DOHH2 (cell line): ENCODE results near the gene MTSS2.

Experiments
- H3F3A ChIP-seq: fragments of 200-600 bp; sonication (generic), shearing (Covaris generic); 2 replicates; pipeline ENCODE4 v1.6.0; 2016; ENCODE audit warnings: antibody characterized with exemption, mild to moderate bottlenecking; ENCODE audit not compliant: control insufficient read depth, insufficient read depth
- H3K27ac ChIP-seq: fragments of 200-600 bp; sonication (generic); 2 replicates; pipeline ENCODE4 v1.5.1; 2014; ENCODE audit warnings: low read depth, mild to moderate bottlenecking, low read length, moderate library complexity
- H3K27me3 ChIP-seq: fragments of 200-600 bp; sonication (generic); 2 replicates; pipeline ENCODE4 v1.6.1; 2014; ENCODE audit warnings: mild to moderate bottlenecking, low read length, mixed read lengths; ENCODE audit not compliant: control insufficient read depth
- H3K36me3 ChIP-seq: fragments of 200-600 bp; sonication (generic); 2 replicates; pipeline ENCODE4 v1.6.1; 2014; ENCODE audit warnings: mild to moderate bottlenecking, low read length, moderate library complexity, mixed read lengths; ENCODE audit not compliant: control insufficient read depth
- H3K4me1 ChIP-seq: fragments of 200-600 bp; sonication (generic); 2 replicates; pipeline ENCODE4 v1.6.1; 2014; ENCODE audit warnings: mild to moderate bottlenecking, low read length, mixed read lengths; ENCODE audit not compliant: control insufficient read depth
- H3K4me2 ChIP-seq: fragments of 200-600 bp; sonication (generic); 2 replicates; pipeline ENCODE4 v1.6.0; 2014; ENCODE audit warnings: mild to moderate bottlenecking, low read length, moderate library complexity
- H3K4me3 ChIP-seq: fragments of 200-600 bp; sonication (generic); 2 replicates; pipeline ENCODE4 v1.5.1; 2014; ENCODE audit warnings: mild to moderate bottlenecking, low read length, mixed read lengths
- H3K79me2 ChIP-seq: fragments of 200-600 bp; sonication (generic); 2 replicates; pipeline ENCODE4 v1.6.1; 2014; ENCODE audit warnings: mild to moderate bottlenecking, low read length, mixed read lengths; ENCODE audit not compliant: control insufficient read depth
- H3K9me2 ChIP-seq: fragments of 200-600 bp; sonication (generic); replicated peaks from 2 replicates; pipeline ENCODE4 v1.6.1; 2014; ENCODE audit warnings: mild to moderate bottlenecking, low read length, mixed read lengths; ENCODE audit not compliant: control insufficient read depth
- H3K9me3 ChIP-seq: fragments of 200-600 bp; sonication (generic); 2 replicates; pipeline ENCODE4 v1.6.1; 2014; ENCODE audit warnings: antibody characterized with exemption, low read length, mixed read lengths; ENCODE audit not compliant: control insufficient read depth, insufficient read depth
- H4K20me1 ChIP-seq: fragments of 200-600 bp; sonication (generic); 2 replicates; pipeline ENCODE4 v1.6.0; 2014; ENCODE audit warnings: low read depth, mild to moderate bottlenecking, antibody characterized with exemption, low read length, moderate library complexity; ENCODE audit not compliant: control insufficient read depth, insufficient read depth
- EZH2phosphoT487 ChIP-seq: fragments of 200-600 bp; sonication (generic); IDR thresholded peaks from 2 replicates; pipeline ENCODE4 v1.6.1; 2017; ENCODE audit warnings: borderline replicate concordance, mild to moderate bottlenecking, antibody characterized with exemption, low read length, moderate library complexity, mixed read lengths
- TF ChIP-seq, protein P1 (sequence below): fragments of 200-600 bp; sonication (generic); IDR thresholded peaks from one replicate; pipeline ENCODE4 v1.5.1; 2014; ENCODE audit warnings: antibody characterized with exemption, mild to moderate bottlenecking, low read depth, low read length; ENCODE audit not compliant: poor library complexity, severe bottlenecking

MTSS2 gene

DNA sequence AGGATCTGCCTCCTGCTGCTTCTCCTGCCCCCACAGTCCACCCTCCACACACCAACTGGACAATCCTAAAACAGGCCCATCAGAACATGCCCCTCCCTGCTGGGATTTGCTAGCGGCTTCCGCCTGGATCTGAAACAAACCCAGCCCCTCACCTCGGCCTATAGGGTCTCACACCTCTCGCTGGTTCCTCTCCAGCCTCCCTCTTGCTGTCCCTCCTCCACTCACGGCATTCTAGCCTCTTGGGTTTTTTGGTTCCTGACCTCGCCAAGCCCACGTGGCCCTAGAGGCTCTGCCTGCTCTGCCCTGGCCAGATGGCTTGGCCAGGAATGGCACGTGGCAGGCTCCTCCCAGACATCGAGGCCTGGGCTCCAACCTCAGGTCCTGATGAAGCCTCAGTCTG, 15.7 kb upstream of the MTSS2 start:
- H3K27ac ChIP-seq: no peak overlapping the region
- H3K4me3 ChIP-seq: no peak overlapping the region
- no peaks in the 10 kb centered on the region for H3K9me2 ChIP-seq
- no peaks in the 10 kb centered on the region for H3K79me2 ChIP-seq
- H3F3A ChIP-seq: no peaks in the 10 kb centered on the region
- no peaks in the 10 kb centered on the region for H3K27me3 ChIP-seq
- no peaks in the 10 kb centered on the region for H4K20me1 ChIP-seq
- no peaks in the 10 kb centered on the region for H3K36me3 ChIP-seq
- no peaks in the 10 kb centered on the region for H3K4me1 ChIP-seq
- H3K9me3 ChIP-seq: no peaks in the 10 kb centered on the region
- no peak overlapping the region for H3K4me2 ChIP-seq
- TF ChIP-seq, protein P1, sequence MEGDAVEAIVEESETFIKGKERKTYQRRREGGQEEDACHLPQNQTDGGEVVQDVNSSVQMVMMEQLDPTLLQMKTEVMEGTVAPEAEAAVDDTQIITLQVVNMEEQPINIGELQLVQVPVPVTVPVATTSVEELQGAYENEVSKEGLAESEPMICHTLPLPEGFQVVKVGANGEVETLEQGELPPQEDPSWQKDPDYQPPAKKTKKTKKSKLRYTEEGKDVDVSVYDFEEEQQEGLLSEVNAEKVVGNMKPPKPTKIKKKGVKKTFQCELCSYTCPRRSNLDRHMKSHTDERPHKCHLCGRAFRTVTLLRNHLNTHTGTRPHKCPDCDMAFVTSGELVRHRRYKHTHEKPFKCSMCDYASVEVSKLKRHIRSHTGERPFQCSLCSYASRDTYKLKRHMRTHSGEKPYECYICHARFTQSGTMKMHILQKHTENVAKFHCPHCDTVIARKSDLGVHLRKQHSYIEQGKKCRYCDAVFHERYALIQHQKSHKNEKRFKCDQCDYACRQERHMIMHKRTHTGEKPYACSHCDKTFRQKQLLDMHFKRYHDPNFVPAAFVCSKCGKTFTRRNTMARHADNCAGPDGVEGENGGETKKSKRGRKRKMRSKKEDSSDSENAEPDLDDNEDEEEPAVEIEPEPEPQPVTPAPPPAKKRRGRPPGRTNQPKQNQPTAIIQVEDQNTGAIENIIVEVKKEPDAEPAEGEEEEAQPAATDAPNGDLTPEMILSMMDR: no peak
- TF ChIP-seq EZH2phosphoT487: no peak

DNA sequence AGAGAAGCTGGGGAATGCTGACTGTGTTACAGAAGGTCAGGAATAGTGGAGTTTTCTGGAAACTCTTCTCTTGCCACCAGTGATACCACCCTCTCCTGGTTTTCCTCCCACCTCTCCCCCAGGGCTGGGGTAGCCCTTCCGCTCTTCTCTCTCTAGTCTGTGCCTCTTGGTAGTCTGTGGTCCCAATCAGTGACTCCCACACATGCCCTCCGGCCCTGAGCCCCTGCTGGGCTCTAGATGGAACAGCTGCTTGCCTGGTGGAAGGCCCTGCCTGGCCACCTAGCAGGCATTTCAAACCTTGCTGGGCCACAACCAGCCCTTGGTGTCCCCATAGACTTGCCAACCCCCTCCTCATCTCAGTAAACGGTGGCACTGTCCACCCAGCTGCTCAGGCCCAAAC, 15.2 kb upstream of the MTSS2 start:
- Histone ChIP-seq H3K9me2 (no peaks in the 10 kb centered on the region), H3K36me3 (no peaks in the 10 kb centered on the region), H3K79me2 (no peaks in the 10 kb centered on the region), H3K4me3 (no peak overlapping the region), H3K4me1 (no peaks in the 10 kb centered on the region), H4K20me1 (no peaks in the 10 kb centered on the region), H3K27ac (no peak overlapping the region), H3K4me2 (no peak overlapping the region), H3K9me3 (no peaks in the 10 kb centered on the region), H3F3A (no peaks in the 10 kb centered on the region), H3K27me3 (no peaks in the 10 kb centered on the region)
- TF ChIP-seq, protein P1: no peak
- TF ChIP-seq EZH2phosphoT487: no peak

DNA sequence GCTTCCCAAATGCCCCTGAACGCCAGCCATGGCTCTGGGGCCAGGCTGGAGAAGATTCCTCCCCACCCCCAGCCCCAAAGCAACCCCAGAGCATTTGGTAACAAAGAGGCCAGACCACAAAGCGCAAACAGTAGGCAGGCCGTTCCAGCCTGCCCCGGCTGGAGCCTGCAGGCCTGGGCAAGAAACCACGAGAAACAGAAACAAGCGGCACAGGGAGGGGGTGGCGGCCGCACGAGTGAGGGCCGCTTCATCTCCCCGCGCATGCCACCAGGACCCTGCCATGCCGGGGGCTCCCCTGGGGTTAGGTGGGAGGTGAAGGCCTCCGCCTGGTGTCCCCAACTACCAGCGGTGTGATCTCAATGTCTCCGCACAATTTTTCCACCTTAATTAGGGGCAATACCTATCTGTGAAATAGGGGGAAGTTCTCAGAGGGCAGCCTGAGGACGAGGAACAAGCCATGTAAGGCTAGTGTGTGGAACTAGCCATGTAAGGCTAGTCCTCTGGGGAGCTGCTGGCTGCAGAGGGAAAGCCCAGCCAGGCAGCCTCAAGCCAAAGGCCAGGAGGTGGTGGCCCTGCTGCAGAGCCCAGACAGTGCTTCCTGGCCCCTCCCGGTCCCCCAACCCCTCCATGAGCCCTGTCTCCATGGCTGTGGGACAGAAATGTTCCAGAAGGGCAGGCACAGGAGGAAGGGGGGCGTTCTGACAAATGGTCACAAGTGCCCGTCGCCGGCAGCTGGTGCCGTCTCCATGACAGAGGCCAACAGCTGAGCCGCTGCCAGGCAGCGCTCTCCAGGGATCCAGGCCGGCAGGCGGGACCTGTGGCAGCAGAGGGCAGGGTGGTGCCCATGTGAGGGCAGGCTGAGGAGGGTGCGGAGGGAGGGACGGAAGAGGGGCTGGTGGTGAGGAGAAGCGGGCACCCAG, 14.5 kb upstream of the MTSS2 start:
- Histone ChIP-seq H3K27me3 (no peaks in the 10 kb centered on the region), H3K4me3 (no peak overlapping the region), H3F3A (no peaks in the 10 kb centered on the region), H3K36me3 (no peaks in the 10 kb centered on the region), H3K9me3 (no peaks in the 10 kb centered on the region), H3K27ac (no peak overlapping the region), H3K79me2 (no peaks in the 10 kb centered on the region), H3K4me2 (no peak overlapping the region), H4K20me1 (no peaks in the 10 kb centered on the region), H3K4me1 (peaks cover 5% of the 10 kb centered on the region; the same call in 1 of the 2 replicates), H3K9me2 (no peaks in the 10 kb centered on the region)
- TF ChIP-seq EZH2phosphoT487: no peak
- TF ChIP-seq, protein P1: no peak
